ENCODE measurements around the gene CUX1.

Gene CUX1

GRCh38 chr7:102117743-102118142 is 300.3 kb downstream of the CUX1 start:
- no peak overlapping the region for H3K27ac ChIP-seq
- TF ChIP-seq, protein P1, sequence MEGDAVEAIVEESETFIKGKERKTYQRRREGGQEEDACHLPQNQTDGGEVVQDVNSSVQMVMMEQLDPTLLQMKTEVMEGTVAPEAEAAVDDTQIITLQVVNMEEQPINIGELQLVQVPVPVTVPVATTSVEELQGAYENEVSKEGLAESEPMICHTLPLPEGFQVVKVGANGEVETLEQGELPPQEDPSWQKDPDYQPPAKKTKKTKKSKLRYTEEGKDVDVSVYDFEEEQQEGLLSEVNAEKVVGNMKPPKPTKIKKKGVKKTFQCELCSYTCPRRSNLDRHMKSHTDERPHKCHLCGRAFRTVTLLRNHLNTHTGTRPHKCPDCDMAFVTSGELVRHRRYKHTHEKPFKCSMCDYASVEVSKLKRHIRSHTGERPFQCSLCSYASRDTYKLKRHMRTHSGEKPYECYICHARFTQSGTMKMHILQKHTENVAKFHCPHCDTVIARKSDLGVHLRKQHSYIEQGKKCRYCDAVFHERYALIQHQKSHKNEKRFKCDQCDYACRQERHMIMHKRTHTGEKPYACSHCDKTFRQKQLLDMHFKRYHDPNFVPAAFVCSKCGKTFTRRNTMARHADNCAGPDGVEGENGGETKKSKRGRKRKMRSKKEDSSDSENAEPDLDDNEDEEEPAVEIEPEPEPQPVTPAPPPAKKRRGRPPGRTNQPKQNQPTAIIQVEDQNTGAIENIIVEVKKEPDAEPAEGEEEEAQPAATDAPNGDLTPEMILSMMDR (conservative IDR thresholded peaks at IDR 0.05): no peak

GRCh38 chr7:102119213-102119651 is 301.8 kb downstream of the CUX1 start:
- H3K27ac ChIP-seq: peak overlapping the region; percentile 19; the same call in 1 of the 2 replicates
- TF ChIP-seq, protein P1 (conservative IDR thresholded peaks at IDR 0.05): no peak

- TF ChIP-seq, protein P1 (conservative IDR thresholded peaks at IDR 0.05): no peak
- H3K27ac ChIP-seq: peak overlapping the region; percentile 19; the same call in 1 of the 2 replicates
Measured at GRCh38 chr7:102119925-102120324, 302.5 kb downstream of the CUX1 start.

GRCh38 chr7:102120666-102121195 is 303.3 kb downstream of the CUX1 start:
- TF ChIP-seq, protein P1 (conservative IDR thresholded peaks at IDR 0.05): no peak
- peak overlapping the region; percentile 90 for H3K27ac ChIP-seq

GRCh38 chr7:102122026-102122425 is 304.6 kb downstream of the CUX1 start:
- TF ChIP-seq, protein P1 (conservative IDR thresholded peaks at IDR 0.05): no peak
- H3K27ac ChIP-seq: peak overlapping the region; percentile 90

GRCh38 chr7:102125127-102125596 is 307.7 kb downstream of the CUX1 start:
- TF ChIP-seq, protein P1 (conservative IDR thresholded peaks at IDR 0.05): no peak
- no peak overlapping the region for H3K27ac ChIP-seq

- H3K27ac ChIP-seq: no peak overlapping the region
- TF ChIP-seq, protein P1 (conservative IDR thresholded peaks at IDR 0.05): no peak
Measured at GRCh38 chr7:102128303-102128702, 310.9 kb downstream of the CUX1 start.

Data from VCaP (cell line).